ENCODE results near the gene LRRC32. TPM values are rescaled to one million over a fixed set of nuclear protein-coding genes. Genes with fewer than 3 reads are reported as not detected.

Gene LRRC32
- total RNA-seq, 1 donor from 2014 or later, result 6.8 TPM

DNA sequence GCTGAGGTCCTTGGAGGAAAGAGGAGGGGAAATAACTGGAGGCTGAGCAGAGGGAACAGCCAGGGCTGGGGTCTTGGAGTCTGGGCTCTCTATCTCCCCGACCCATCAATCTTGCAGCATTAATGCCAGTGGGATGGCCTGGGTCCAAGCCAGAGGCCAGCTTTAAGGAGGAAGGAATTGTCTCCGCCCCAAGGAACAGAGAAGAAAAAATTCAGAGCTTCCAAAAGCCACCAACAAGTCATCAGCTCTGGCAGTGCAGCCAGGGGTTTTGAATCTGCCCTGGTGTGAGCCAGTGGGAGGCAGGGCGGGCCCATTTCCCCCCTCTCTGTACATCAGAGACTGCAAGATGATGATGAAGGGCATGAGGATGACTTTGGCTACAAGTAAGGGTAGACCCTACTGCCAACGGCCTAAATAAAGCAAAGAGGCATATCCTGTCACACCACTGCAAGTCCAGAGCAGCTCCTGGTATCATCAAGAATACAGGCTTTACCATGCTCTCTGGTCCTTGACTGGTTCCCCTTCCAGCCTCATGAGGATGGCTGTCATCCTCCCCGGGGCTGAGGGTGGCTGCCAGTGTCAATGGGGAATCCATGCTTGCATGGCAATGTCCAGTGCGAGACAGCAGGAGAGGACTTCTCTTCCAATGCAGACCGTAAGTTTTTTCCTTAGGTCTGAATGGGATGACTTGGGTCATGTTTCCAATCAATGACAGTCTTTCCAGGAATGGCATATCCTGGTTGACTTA lies 34.4 kb downstream of the LRRC32 start:
- no peak for DNase-seq (ENCODE audit: low read depth)
- TF ChIP-seq, protein P1, sequence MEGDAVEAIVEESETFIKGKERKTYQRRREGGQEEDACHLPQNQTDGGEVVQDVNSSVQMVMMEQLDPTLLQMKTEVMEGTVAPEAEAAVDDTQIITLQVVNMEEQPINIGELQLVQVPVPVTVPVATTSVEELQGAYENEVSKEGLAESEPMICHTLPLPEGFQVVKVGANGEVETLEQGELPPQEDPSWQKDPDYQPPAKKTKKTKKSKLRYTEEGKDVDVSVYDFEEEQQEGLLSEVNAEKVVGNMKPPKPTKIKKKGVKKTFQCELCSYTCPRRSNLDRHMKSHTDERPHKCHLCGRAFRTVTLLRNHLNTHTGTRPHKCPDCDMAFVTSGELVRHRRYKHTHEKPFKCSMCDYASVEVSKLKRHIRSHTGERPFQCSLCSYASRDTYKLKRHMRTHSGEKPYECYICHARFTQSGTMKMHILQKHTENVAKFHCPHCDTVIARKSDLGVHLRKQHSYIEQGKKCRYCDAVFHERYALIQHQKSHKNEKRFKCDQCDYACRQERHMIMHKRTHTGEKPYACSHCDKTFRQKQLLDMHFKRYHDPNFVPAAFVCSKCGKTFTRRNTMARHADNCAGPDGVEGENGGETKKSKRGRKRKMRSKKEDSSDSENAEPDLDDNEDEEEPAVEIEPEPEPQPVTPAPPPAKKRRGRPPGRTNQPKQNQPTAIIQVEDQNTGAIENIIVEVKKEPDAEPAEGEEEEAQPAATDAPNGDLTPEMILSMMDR (IDR thresholded peaks at IDR 0.05; ENCODE audit: insufficient read depth, low read length, poor library complexity, severe bottlenecking), result no peak
- Histone ChIP-seq H3K36me3 (ENCODE audit: control insufficient read depth, insufficient read depth, low read length) (no peaks in the 10 kb centered on the region), H3K4me3 (ENCODE audit: low read depth, low read length) (no peak overlapping the region), H3K27me3 (ENCODE audit: control insufficient read depth, insufficient read depth, low read length) (peaks cover 10% of the 10 kb centered on the region)

DNA sequence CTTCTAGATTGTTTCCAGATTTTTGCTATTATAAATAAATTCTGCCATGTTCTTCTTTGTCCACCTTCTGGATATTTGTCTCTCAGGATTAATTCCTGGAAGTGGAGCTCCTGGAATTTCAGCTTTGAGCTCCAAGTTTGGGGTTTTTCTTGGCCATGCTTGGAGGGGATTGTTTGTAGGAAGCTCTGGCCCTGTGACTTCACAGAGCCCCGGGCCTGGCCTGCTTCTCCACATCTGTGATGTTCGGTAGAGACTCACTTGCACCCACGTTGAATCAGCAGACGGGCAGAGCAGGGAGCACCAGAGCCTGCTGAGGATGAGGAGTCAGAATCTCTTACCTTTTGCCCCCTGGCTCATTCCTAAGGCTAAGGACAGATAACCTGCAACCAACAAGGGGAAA lies 35.7 kb downstream of the LRRC32 start:
- TF ChIP-seq, protein P1 (IDR thresholded peaks at IDR 0.05; ENCODE audit: insufficient read depth, low read length, poor library complexity, severe bottlenecking), result no peak
- H3K4me3 ChIP-seq (ENCODE audit: low read depth, low read length), result no peak overlapping the region
- no peak for DNase-seq (ENCODE audit: low read depth)

DNA sequence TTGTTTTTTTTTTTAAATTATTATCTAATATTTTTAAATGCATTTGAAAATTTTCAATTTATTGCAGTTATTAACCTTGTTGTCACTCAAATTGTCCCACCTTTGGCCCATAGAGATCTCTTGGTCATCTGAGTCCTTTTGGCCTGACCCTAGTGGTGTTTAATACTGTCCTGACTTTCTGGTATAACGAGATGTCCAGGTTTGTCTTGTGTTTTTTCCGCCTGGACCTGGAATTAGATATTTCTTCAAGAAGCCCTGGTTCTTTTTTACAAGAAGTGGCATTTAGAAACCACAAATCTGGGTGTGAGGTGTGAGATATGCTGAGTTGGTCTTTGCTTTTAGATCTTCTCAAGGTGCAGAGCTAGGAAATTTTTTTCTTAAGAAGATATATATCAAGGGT lies 38.1 kb downstream of the LRRC32 start:
- no peak overlapping the region for H3K4me3 ChIP-seq (ENCODE audit: low read depth, low read length)
- H3K27me3 ChIP-seq (ENCODE audit: control insufficient read depth, insufficient read depth, low read length), result peaks cover 2% of the 10 kb centered on the region
- H3K36me3 ChIP-seq (ENCODE audit: control insufficient read depth, insufficient read depth, low read length), result no peaks in the 10 kb centered on the region
- no peak for DNase-seq (ENCODE audit: low read depth)
- TF ChIP-seq, protein P1 (IDR thresholded peaks at IDR 0.05; ENCODE audit: insufficient read depth, low read length, poor library complexity, severe bottlenecking), result no peak

More for the DNA sequence above, 35.7 kb downstream of the LRRC32 start:
- peaks cover 10% of the 10 kb centered on the region for H3K27me3 ChIP-seq (ENCODE audit: control insufficient read depth, insufficient read depth, low read length)
- no peaks in the 10 kb centered on the region for H3K36me3 ChIP-seq (ENCODE audit: control insufficient read depth, insufficient read depth, low read length)

DNA sequence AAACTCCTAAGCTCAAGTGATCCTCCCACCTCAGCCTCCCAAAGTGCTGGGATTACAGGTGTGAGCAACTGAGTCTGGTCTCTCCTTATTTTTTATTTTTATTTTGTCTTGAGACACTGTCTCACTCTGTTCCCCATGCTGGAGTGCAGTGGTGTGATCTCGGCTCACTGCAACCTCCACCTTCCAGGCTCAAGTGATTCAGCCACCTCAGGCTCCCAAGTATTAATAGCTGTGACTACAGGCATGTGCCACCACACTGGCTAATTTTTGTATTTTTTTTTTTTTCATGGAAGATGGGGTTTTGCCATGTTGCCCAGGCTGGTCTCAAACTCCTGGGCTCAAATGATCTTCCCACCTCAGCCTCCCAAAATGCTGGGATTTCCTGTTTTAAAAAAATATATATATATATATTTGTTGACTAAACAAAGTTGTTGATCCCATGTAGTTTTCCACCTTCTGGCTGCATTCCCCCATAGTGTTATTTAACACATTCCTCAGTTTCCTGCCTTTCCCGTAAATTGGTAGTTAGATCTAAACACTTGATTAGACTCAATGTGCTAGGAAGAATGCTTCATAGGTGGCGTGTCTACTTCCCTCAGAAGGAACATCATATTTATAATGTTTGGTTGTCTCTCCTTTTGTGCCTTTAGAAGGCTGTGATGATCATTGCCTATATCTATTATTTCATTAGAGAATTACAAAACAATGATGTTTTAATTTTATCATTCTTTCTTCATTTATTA lies 38.8 kb downstream of the LRRC32 start:
- TF ChIP-seq, protein P1 (IDR thresholded peaks at IDR 0.05; ENCODE audit: insufficient read depth, low read length, poor library complexity, severe bottlenecking), result no peak
- no peak overlapping the region for H3K4me3 ChIP-seq (ENCODE audit: low read depth, low read length)
- no peak for DNase-seq (ENCODE audit: low read depth)
- no peaks in the 10 kb centered on the region for H3K36me3 ChIP-seq (ENCODE audit: control insufficient read depth, insufficient read depth, low read length)
- H3K27me3 ChIP-seq (ENCODE audit: control insufficient read depth, insufficient read depth, low read length), result peaks cover 2% of the 10 kb centered on the region

DNA sequence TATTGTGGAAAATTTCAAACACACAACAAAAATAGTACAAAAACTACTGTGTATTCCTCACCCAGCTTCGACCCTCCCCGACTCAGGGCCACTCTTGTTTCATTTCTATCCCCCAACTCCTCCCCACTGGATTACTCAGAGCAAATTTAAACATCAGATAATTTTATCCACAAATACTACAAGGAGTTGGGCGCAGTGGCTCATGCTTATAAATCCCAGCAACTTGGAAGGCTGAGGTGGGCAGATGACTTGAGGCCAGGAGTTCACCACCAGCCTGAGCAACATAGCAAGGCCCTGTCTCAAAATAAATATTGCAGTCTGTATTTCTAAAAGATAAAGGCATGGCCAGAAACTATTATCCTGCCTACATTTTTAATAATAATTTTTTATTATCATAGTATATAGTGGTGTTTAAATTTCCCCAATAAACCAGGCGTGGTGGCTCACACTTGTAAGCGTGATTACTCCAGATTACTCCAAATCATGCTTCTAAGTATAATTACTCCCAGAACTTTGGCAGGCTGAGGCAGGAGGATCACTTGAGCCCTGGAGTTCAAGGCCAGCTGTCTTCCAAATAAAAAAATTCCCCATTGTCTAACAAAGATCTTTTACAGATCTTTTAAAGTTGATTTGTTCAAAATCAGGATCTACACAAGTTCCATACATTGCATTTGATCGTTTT lies 39.8 kb downstream of the LRRC32 start:
- TF ChIP-seq, protein P1 (IDR thresholded peaks at IDR 0.05; ENCODE audit: insufficient read depth, low read length, poor library complexity, severe bottlenecking), result no peak
- Histone ChIP-seq H3K27me3 (ENCODE audit: control insufficient read depth, insufficient read depth, low read length) (peaks cover under 1% of the 10 kb centered on the region), H3K4me3 (ENCODE audit: low read depth, low read length) (no peak overlapping the region), H3K36me3 (ENCODE audit: control insufficient read depth, insufficient read depth, low read length) (no peaks in the 10 kb centered on the region)
- DNase-seq (ENCODE audit: low read depth), result no peak
